HG03095 (cell line): ENCODE measurements around the gene CARS1.

Experiments
- ATAC-seq: cut with Tn5 transposase; IDR thresholded peaks from one replicate; pipeline ENCODE4 v1.9.1; 2021; ENCODE audit warnings: moderate library complexity; ENCODE audit not compliant: unreplicated experiment

Gene CARS1

GRCh38 chr11:3041699-3042441 is 15.4 kb downstream of the CARS1 start:
- ATAC-seq = no peak

- no peak for ATAC-seq
These were observed 16.3 kb downstream of the CARS1 start for GRCh38 chr11:3040881-3041280.

GRCh38 chr11:3037945-3038271 is 19.3 kb downstream of the CARS1 start:
- ATAC-seq = no peak

GRCh38 chr11:3037040-3037944 is 19.9 kb downstream of the CARS1 start:
- ATAC-seq = no peak

GRCh38 chr11:3036419-3036818 is 20.8 kb downstream of the CARS1 start:
- ATAC-seq = no peak

- no peak for ATAC-seq
These were observed 21.9 kb downstream of the CARS1 start for GRCh38 chr11:3035333-3035732.

GRCh38 chr11:3030289-3031070 is 26.7 kb downstream of the CARS1 start:
- ATAC-seq = no peak

GRCh38 chr11:3028813-3029212 is 28.4 kb downstream of the CARS1 start:
- no peak for ATAC-seq

- no peak for ATAC-seq
These were observed 30.4 kb downstream of the CARS1 start for GRCh38 chr11:3026803-3027202.

- no peak for ATAC-seq
These were observed 34.2 kb downstream of the CARS1 start for GRCh38 chr11:3022982-3023381.

GRCh38 chr11:3022300-3022967 is 34.8 kb downstream of the CARS1 start:
- peak; percentile 75 for ATAC-seq

- no peak for ATAC-seq
These were observed 36.1 kb downstream of the CARS1 start for GRCh38 chr11:3021125-3021524.

- no peak for ATAC-seq
These were observed 37.2 kb downstream of the CARS1 start for GRCh38 chr11:3020011-3020410.

GRCh38 chr11:3018596-3018995 is 38.6 kb downstream of the CARS1 start:
- ATAC-seq = no peak

- no peak for ATAC-seq
These were observed 40.4 kb downstream of the CARS1 start for GRCh38 chr11:3016861-3017260.

- no peak for ATAC-seq
These were observed 41.4 kb downstream of the CARS1 start for GRCh38 chr11:3015796-3016195.

- ATAC-seq = no peak
These were observed 42.3 kb downstream of the CARS1 start for GRCh38 chr11:3014943-3015342.

GRCh38 chr11:3014057-3014938 is 42.9 kb downstream of the CARS1 start:
- ATAC-seq = no peak

- ATAC-seq = no peak
These were observed 45.0 kb downstream of the CARS1 start for GRCh38 chr11:3011891-3012885.
